ENCODE data around the gene TBX1. TPM values are rescaled to one million over a fixed set of nuclear protein-coding genes. Genes with fewer than 3 reads are reported as not detected.
A peak's percentile ranks its signal among the peaks of the same experiment; 100 is the strongest.
"Not testable (repeated sequence)": the region's sequence is repeated elsewhere in the genome, so short reads cannot be mapped to it uniquely, and the experiment has no call there.

The TBX1 gene
- total and polyA plus RNA-seq, 7 donors: 18.2 to 112 (median 80.8) TPM

- Histone ChIP-seq H3K9me3 (no peaks in the 10 kb centered on the region), H3K27me3 (ENCODE audit: insufficient read depth in 3 of 3, low read length in 2 of 3) (peaks cover 0 to 1% (median 0%) of the 10 kb centered on the region in 3 donors), H3K4me1 (peaks cover 3% of the 10 kb centered on the region), H3K27ac (no peak overlapping the region), H3K36me3 (ENCODE audit: insufficient read depth in 1 of 2, low read depth in 1 of 2) (peaks cover 0 to 2% of the 10 kb centered on the region in 2 donors), H3K4me3 (no peak overlapping the region)
- intact Hi-C loops (cut with DNase I): no loop called here
- WGBS, 3 donors: 88 to 92% (median 89%) methylated on average over 8 of the region's 8 CpGs
- ATAC-seq: no peak
- no peak for DNase-seq
- TF ChIP-seq CTCF (IDR thresholded peaks at IDR 0.05): no peak
Observed at GRCh38 chr22:19774628-19775027, 14.1 kb downstream of the TBX1 start.

GRCh38 chr22:19775496-19776325 is 15.1 kb downstream of the TBX1 start:
- DNase-seq (peak in 1 of 2 donors; percentile 45), ATAC-seq (no peak)
- Histone ChIP-seq H3K27me3 (ENCODE audit: insufficient read depth in 3 of 3, low read length in 2 of 3) (peaks cover 0 to 1% (median 0%) of the 10 kb centered on the region in 3 donors), H3K36me3 (ENCODE audit: insufficient read depth in 1 of 2, low read depth in 1 of 2) (no peaks in the 10 kb centered on the region), H3K27ac (no peak overlapping the region), H3K4me3 (no peak overlapping the region), H3K9me3 (no peaks in the 10 kb centered on the region), H3K4me1 (peaks cover 7% of the 10 kb centered on the region)
- intact Hi-C loops (cut with DNase I): no loop called here
- no peak for TF ChIP-seq CTCF (IDR thresholded peaks at IDR 0.05)
- 88 to 90% (median 89%) methylated on average over 23 to 24 of the region's 24 CpGs for WGBS, 3 donors

- Histone ChIP-seq H3K4me3 (no peak overlapping the region), H3K4me1 (peaks cover 7% of the 10 kb centered on the region), H3K9me3 (no peaks in the 10 kb centered on the region), H3K27me3 (ENCODE audit: insufficient read depth in 3 of 3, low read length in 2 of 3) (peaks cover 0 to 1% (median 0%) of the 10 kb centered on the region in 3 donors), H3K27ac (no peak overlapping the region), H3K36me3 (ENCODE audit: insufficient read depth in 1 of 2, low read depth in 1 of 2) (no peaks in the 10 kb centered on the region)
- intact Hi-C loops (cut with DNase I): no loop called here
- WGBS, 3 donors: 49 to 58% (median 52%) methylated on average over 18 of the region's 18 CpGs
- ATAC-seq (no peak), DNase-seq (peak in 1 of 2 donors; percentile 40)
- TF ChIP-seq CTCF (IDR thresholded peaks at IDR 0.05): no peak
Observed at GRCh38 chr22:19776433-19777031, 16.0 kb downstream of the TBX1 start.

- ATAC-seq; H3K27ac ChIP-seq; H3K4me3 ChIP-seq; intact Hi-C loops (cut with DNase I); H3K4me1 ChIP-seq; DNase-seq; H3K27me3 ChIP-seq (ENCODE audit: insufficient read depth in 3 of 3, low read length in 2 of 3); H3K36me3 ChIP-seq (ENCODE audit: insufficient read depth in 1 of 2, low read depth in 1 of 2); H3K9me3 ChIP-seq: not testable (repeated sequence)
- whole genome bisulfite sequencing, 3 donors: 83 to 89% (median 84%) methylated on average over 2 to 6 of the region's 6 CpGs
Observed at GRCh38 chr22:19777192-19777591, 16.6 kb downstream of the TBX1 start.

- Histone ChIP-seq H3K27ac (no peak overlapping the region), H3K36me3 (ENCODE audit: insufficient read depth in 1 of 2, low read depth in 1 of 2) (no peaks in the 10 kb centered on the region), H3K27me3 (ENCODE audit: insufficient read depth in 3 of 3, low read length in 2 of 3) (peaks cover 0 to 1% (median 0%) of the 10 kb centered on the region in 3 donors), H3K9me3 (no peaks in the 10 kb centered on the region), H3K4me3 (no peak overlapping the region), H3K4me1 (peaks cover 7% of the 10 kb centered on the region)
- TF ChIP-seq CTCF (IDR thresholded peaks at IDR 0.05): no peak
- ATAC-seq (no peak), DNase-seq (peak in 1 of 2 donors; percentile 36)
- intact Hi-C loops (cut with DNase I): loop anchor here in 1 of 2 donors (2.0 kb wide), 1 partner anchor 16 kb away; no protein-coding TSS in a partner anchor
- WGBS, 3 donors: 89 to 95% (median 90%) methylated on average over 10 of the region's 10 CpGs
Observed at GRCh38 chr22:19779011-19779421, 18.4 kb downstream of the TBX1 start.
